DMS79 treated with DMSO at 0.1 percent for 48 hours (cell line): ENCODE data around the gene EXTL1.

Experiments
- DNase-seq: peaks from one replicate; lab custom pipeline; 2025; lab: John Stamatoyannopoulos, UW

The EXTL1 gene

DNA sequence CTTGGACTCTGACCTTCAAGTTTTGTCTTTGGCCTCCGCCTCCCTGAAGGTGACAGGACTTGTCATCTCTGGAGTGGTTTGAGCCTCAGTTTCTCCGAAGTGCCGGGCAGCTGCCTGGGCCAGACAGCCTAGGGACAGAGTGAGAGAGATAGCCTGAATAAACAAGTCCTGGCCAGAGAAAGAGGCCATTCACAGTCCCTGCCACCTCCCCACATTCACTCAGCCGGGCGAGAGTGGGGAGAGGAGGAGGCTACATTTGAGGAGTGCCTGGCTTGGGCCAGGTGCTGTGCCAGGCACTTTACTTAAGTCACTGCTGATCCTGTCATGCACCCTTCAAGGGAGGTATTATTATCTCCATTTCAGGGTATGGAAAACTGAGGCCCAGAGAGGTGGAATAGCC is 3.5 kb downstream of the EXTL1 start:
- DNase-seq = no peak

DNA sequence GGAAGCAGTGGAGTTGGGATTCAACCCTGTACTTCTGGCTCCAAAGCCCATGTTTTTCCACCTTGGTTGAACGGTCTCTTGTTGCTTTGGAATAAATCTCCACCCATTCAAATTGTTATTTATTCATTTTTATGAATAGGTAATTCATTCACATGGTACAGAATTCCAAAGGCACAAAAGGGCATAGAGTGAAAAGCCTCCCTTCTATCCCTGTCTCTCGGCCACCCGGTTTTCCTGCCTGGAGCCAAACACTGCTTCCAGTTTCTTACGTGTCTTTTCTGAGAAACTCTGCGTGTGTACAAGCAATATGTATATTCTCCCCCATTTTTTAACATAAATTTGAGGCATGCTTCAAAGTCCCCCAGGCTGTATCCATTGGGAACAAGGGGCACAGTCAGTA is 3.9 kb downstream of the EXTL1 start:
- DNase-seq = no peak

DNA sequence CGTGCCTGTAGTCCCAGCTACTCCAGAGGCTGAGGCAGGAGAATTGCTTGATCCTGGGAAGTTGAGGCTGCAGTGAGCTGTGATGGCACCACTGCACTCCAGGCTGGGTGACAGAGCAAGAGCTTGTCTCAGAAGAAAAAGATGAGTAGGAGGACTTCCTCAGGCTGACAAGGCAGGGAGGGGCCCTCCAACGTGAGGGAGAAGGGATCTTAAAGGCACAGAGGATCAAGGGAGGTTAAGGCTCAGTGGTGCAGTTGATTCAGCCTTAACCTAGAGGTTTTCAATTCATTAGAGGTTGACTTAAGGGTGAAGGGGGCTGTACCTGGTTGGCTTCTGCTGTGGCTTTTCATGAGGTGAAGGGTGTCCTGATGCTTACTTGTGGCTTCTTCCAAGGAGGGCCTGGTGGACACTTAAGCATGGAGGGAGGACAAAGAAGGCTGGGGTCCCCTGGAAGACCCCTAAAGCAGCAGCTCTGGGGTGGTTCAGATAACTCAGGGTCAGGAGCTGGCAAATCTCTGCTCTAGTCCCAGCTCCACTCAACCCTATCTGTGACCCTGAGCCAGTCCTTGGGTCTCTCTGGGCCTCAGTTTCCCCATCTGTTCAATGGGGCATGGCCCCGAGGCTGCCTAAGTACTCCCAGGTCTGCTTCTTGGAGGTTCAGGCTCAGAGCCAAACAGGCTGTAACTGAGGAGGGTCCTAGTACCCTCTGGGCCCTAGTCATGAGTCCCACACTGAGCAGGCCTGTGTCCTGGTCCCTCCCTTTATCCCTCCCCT is 6.3 kb downstream of the EXTL1 start:
- no peak for DNase-seq

DNA sequence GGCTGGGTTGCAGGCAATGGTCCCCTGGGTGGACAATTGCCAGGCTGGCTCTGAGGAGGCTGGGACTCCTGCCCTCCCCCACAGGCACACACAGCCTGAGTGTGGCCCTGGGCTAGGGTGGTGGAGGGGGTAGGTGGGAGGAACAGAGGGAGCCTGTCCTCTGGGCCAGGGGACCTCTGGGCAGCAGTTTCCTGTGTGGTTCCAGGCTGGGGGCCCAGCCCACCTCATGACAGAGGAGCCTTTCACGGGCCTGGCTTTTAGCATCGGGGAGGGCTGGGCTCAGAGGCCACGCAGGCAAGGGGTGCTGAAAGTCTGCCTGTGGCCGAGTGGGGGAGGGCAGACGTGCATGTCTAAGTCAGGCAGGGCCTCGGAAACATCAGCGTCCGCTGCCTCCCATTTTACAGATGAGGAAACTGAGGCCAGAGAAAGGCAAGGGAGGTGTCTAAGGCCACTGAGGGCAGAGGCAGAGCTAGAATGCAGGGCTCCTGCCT is 7.0 kb downstream of the EXTL1 start:
- DNase-seq = no peak

DNA sequence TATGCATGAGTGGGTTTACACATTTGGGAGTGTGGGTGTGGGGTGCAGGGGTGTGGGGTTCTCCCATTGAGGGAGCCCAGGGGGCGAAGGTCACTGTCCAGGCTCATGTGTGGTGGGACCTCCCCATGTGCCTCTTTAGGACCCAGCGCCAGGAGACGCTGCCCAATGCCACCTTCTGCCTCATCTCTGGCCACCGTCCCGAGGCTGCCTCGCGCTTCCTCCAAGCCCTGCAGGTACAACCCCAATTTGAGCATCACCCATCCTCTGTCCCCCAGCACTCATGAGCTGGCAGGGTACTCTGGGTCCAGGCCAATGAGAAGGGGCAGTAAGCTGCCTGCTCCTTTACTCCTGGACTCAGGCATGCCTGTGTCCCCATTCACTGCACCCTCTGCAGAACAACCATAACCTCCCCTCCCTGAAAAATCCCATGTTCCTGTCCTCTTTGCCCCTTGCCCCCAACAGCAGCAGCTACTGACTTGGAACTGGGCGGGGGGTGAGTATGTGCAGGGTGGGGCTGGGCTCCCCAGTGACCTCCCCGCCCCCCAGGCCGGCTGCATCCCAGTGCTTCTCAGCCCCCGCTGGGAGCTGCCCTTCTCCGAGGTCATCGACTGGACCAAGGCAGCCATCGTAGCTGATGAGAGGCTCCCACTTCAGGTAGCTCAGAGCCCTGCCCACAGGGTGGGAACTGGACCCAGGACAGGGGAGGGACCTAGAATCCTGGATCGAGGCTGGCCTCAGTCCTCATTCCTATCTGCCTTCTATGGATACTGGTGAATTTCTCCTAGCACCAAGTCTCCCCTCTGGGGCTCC is 7.7 kb downstream of the EXTL1 start:
- no peak for DNase-seq

DNA sequence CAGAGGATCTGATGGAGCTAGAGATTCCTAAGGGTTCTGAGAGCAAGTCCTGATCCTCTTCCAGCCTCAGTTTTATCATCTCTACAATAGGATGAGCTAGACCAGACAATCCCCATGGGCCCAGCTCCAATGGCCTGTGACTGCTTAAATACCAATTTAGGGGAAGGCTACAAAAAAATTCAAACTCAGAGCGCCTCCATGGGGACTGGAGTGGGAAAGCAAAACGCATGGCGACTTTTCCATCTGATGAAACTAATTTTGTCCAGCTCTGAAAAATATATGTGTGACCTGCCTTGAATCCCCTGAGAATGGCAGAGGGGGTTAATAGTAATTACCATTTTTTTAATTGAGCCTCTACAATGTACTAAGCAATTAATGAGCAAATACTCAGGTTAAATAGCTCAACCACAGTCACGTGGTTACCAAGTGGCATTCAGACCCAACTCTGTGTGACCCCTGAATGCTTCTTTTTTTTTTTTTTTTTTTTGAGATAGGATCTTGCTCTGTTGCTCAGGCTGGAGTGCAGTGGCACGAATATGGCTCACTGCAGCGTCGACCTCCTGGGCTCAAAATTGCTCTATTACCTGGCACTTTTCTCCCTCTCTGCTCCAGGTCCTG is 8.4 kb downstream of the EXTL1 start:
- no peak for DNase-seq

DNA sequence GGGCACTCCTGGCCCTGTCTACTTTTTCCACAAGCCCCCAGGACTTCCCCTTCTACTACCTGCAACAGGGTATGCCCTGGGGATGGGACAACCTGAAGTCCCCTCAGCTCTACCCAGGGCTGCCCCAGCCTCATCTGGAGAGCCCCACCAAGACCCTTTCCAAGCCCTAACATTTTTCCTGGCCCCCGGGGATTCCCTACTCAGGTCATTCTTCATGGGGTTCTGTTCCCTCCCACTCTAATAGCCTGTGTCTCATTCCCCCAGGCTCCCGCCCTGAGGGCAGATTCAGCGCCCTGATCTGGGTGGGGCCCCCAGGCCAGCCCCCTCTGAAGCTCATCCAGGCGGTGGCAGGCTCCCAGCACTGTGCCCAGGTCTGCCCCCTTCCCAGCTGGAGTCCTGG is 9.6 kb downstream of the EXTL1 start:
- no peak for DNase-seq

DNA sequence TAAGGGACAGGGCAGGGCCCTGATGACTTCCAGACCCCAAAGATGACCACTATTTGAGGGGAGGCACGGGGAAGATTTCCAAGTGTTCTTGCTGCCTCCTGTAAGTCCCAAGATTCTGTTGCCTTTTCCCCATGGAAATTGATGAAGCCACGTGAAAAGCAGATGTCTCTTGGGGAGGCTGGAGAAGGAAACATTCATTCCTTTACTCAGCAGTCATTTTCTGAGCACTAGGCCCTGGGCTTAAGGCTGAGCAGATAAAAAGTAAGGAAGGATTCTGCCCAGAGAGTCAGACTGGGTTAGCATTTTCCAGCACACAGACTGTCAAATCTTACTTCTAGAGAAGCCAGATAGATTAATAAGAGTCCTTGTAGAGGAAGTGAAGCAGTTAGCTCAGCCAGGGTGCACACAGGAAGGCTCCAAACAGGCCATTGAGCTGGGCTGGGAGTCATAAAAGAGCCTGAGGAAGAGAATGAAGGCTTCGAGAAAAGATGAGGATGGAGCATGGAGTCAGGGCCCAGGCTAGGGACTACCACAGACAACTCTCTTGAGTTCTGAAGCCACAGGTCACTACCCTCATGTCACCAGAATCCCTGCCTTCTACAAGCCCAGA is 10.1 kb downstream of the EXTL1 start:
- peak; percentile 50 for DNase-seq

DNA sequence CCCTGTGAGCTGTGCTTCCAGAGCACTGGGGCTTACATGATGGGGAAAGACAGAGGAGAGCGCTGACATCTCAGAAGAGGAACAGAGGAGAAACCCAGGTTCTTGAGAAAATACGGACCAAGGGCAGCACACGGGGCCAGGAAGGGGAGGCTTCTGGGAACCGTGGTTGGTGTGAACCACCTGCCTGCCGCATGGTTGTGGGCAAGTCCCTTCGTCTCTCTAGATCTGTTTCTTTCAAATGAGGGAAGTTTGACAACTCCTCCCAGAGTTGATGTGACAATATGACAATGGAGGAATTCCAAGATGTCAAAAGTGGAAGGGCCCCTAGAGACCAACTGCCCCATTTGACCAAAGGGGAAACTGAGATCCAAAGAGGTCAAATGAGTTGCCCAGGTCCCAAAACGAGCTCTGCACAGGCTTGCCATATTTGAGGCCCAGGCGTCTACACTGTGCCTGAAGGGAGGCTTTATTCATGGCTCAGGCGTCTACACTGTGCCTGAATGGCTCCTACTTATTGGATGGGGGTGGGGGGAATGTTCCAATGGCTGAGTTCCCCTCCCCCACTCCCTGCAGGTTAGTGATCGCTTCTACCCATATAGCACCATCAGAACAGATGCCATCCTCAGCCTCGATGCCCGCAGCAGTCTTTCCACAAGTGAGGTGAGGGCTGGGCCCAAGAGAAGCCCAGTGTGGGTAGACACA is 11.2 kb downstream of the EXTL1 start:
- DNase-seq = no peak

DNA sequence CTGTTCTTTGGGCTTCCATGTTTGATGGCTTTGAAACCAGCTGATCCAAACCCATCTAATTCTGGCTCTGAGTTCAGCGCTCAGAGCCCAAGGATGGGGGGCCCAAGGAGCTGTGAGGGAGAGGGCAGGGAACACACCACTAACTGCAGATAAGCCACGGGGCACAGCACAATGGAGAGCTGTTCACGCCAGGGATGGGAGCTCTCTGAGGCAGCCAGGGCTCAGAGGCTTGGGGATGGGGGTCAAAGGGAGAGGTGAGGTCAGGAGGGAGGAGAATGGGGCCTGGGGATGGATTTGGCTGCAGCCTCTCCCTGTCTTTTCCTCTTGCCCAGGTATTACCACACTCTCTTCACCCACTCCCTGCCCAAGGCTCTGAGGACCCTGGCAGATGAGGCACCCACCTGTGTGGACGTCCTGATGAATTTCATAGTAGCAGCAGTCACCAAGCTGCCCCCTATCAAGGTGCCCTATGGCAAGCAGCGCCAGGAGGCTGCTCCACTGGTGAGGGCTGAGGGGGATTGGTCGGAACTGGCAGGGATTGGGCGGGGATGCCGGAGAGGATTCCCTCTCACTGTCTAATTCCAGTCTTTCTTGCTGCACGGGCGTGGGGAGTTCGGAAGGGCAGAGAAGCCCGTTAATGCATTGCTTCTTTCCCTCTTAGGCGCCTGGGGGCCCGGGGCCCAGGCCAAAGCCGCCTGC is 13.1 kb downstream of the EXTL1 start:
- peak; percentile 35 for DNase-seq

DNA sequence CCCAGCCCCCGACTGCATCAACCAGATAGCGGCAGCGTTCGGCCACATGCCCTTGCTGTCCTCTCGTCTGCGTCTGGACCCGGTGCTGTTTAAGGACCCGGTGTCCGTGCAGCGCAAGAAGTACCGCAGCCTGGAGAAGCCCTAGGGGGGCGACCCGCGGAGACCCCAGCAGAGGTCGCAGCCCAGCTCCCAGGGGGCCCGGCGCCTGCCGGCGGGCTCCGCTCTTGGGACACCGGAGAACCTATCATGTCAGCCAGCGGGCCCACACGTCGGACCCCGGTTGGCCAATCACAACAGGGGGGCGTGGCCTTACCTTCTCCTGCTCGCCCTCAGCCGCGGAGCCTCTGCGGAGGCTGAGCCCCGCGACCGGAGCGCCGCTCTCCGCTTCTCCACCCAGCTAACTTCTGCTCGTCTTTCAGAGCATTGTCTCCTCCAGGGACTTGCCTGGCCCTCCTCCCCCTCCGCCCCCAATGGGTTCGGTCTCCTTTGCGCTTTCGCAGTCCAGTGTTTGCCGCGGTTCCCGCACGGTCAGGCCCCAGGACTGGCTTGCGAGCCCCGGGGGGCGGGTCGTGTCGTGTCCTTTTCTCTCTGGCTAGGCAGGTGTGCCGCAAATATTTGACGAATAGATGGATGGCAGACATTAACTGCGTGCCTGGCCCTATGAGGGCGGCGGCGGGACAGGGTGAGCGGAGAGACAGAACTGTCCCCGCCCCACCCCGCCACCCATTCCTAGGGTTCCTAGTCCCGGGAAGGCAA is 13.8 kb downstream of the EXTL1 start:
- DNase-seq = peak; percentile 91

DNA sequence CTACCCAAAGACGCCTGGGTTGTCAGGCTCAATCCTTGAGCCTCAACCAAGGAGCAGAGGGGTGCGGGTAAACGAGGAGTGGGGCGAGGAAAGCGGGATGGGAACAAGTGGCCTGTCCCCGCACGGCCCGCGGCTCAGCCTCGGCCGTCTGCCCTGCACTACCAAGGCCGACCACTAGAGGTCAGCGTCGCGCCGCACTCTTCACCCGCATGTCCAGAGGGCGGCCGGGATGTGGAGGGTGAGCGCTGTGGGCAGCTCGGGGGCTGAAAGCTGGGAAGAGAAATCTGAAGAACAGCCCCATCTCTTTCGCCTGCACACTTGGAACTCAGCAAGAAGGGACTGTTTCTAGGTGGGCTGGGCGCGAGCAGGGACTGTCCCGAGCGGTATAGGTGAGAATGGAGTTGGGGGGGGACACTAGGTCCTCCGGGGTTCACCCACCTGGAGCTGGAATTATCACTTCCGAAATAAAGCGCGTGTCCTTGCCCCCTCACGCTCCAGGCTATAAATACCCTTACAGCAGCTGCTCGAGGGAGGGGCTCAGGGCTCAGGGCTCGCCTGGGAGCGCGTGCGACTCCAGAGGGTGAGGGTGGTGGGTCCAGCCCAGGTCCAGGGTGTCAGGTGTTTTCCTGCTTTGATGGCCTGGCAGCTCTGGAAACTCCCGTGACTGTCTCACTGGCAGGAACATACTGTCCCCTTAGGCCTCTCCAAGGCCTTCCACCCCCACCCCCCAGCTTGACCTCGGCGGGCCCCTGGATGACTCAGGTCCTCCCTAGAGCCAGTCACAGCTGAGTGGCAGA is 14.6 kb downstream of the EXTL1 start:
- peak; percentile 76 for DNase-seq

DNA sequence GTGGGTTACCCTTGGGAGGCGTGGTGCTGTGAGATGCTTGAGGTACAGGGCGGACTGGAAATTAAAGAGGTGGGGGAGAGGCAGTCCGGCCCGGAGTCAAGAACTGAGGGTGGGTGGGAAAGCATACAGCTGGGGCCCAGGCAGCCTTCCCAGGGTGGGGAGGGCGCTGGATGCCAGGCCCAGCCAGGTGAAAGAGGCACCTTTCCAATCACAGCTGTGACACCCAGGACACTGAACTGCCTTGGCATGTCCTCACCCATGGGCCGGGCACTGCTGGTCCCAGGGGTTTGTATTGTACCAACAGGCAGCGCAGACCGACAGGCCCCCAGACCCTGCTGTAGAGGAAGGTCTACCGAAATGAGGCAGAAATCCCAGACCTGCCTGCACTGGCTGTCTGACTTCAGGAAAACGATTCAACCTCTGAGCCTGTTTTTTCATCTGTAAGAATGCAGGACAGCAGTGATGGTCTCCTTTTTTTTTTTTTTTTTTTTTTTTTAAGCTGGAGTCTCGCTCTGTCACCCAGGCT is 15.2 kb downstream of the EXTL1 start:
- DNase-seq = no peak

DNA sequence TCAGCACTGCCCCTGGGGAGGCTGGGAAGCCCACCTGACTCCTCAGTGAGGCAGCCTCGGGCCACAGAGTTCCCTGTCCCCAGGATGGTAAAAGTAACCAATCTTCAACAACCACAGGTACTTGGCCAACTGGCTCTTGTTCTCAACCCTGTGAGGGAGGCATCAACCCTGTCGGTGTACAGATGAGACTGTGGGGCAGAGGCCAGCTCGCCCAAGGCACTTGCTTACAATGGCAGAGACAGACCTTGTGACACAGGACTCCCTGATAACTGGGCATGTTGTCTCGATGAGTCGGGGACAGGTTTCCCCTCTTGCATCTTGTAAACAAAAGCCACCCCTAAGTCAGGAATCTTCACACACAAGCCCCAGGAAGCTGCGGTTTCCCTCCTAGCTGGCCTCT is 16.3 kb downstream of the EXTL1 start:
- no peak for DNase-seq

DNA sequence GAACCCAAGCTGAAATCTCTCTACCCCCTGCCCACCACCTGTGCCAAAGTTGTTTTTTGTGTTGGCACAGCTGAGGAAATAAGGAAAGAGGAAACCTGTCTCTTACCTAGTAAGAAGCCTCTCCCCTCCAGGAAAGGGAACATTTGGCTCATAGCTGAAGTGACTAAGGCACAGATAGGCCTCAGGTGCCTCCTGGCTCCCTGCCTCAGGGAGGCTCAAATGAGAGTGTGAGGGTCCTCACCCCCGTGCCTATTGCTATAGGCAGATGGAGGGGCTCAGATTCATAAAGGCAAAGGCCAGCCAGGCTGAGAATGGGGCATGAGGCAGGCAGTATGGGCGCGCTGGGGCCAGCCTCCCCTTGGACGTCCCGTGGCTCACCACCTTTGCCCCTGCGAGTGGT is 16.9 kb downstream of the EXTL1 start:
- DNase-seq = no peak

DNA sequence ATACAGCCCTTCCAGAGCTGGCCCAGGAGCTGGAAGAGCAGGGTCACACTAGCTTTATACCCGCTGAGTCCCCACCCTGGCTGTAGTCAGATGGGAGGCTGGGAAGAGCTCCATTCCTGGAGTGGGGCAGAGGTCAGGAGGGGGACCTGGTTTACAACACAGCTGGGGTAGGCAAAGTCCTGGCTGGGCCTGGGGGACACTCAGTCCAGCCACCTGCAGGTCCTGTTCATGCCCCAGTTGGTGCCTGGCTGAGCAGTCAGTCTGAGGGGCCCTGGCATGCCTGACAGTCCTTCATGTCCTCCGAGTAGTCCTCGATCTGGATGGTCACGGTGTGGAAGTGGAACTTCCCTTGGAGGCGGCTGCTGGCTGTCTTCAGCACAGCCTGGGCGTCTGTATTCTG is 17.3 kb downstream of the EXTL1 start:
- no peak for DNase-seq

DNA sequence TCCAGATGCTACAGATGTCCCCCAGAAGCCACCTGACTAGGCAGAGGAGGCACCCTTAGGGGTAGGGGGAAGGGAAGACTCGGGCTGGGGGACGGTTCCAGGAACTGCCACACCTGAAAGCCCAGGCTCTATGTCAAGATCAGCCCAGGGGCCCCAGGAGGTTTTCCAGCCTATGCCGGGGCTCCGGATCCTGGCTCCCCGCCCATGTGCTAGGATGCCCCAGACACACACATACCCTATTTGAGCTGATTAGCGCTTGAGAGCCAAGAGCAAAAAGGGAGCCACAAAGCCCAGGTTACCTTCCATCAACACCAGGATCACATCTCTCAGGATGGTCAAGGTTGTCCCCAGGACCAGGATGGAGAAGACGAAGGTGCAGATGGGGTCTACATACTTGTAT is 19.8 kb downstream of the EXTL1 start:
- DNase-seq = no peak

DNA sequence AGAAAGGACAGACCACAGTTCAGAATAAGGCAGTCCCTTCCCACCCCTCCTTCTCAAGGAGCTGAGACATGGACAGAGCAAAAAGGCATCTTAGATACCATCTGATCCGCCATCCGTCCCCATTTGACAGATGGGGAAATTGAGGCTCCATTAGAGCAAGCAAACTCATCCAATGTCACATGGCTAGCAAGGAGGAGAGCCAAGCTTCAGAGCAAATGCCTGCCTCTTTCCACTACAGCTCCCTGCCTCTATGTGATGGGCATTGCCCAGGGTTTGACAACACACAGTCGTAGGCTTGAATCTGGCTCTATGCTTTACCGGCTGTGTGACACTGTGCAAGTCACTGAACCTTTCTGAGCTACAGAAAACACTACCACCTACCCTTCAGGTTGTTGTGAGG is 20.4 kb downstream of the EXTL1 start:
- no peak for DNase-seq

DNA sequence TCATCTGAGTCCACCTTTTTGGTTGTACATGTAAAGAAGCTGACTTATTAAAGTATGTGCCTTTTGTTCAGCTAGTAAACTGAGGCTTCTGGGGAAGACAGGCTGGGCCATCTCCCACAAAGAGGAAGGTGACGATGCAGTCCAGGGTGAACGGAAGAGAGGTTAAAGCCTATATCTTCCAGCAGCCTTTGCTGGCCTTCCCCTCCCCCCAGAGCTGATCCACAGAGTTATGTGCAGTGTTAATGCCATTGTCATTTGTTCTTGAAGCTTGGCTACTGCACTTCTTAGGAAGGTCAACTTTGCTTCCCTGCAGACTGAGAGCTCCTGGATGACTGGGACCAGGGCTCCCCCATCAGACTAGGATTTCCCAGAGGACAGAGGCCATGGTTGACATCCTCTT is 22.2 kb downstream of the EXTL1 start:
- DNase-seq = no peak
